Measurements from ENCODE around the gene PRTFDC1. TPM values are rescaled to one million over a fixed set of nuclear protein-coding genes. Genes with fewer than 3 reads are reported as not detected.
"Not testable (repeated sequence)": the region's sequence is repeated elsewhere in the genome, so short reads cannot be mapped to it uniquely, and the experiment has no call there.

Gene PRTFDC1
- total RNA-seq, 1 donor from 2014 or later = 0.29 TPM

GRCh38 chr10:24935504-24936292 lies 16.7 kb downstream of the PRTFDC1 start:
- DNase-seq (ENCODE audit: low read depth) = no peak

GRCh38 chr10:24931236-24931635 lies 21.2 kb downstream of the PRTFDC1 start:
- no peak for DNase-seq (ENCODE audit: low read depth)

GRCh38 chr10:24930427-24930826 lies 22.0 kb downstream of the PRTFDC1 start:
- DNase-seq (ENCODE audit: low read depth) = no peak

GRCh38 chr10:24929904-24930303 lies 22.5 kb downstream of the PRTFDC1 start:
- DNase-seq (ENCODE audit: low read depth) = no peak

- DNase-seq (ENCODE audit: low read depth) = peak; percentile 92
These were observed 23.3 kb downstream of the PRTFDC1 start for GRCh38 chr10:24929056-24929544.

- DNase-seq (ENCODE audit: low read depth) = no peak
These were observed 24.2 kb downstream of the PRTFDC1 start for GRCh38 chr10:24928163-24928562.

- no peak for DNase-seq (ENCODE audit: low read depth)
These were observed 25.8 kb downstream of the PRTFDC1 start for GRCh38 chr10:24926557-24926956.

GRCh38 chr10:24925799-24926198 lies 26.6 kb downstream of the PRTFDC1 start:
- no peak for DNase-seq (ENCODE audit: low read depth)

- not testable (repeated sequence) for DNase-seq (ENCODE audit: low read depth)
These were observed 27.9 kb downstream of the PRTFDC1 start for GRCh38 chr10:24924483-24924882.

- DNase-seq (ENCODE audit: low read depth) = not testable (repeated sequence)
These were observed 30.1 kb downstream of the PRTFDC1 start for GRCh38 chr10:24922222-24922868.

- DNase-seq (ENCODE audit: low read depth) = peak; percentile 78
These were observed 31.2 kb downstream of the PRTFDC1 start for GRCh38 chr10:24920907-24921881.

- not testable (repeated sequence) for DNase-seq (ENCODE audit: low read depth)
These were observed 32.2 kb downstream of the PRTFDC1 start for GRCh38 chr10:24920192-24920591.

- not testable (repeated sequence) for DNase-seq (ENCODE audit: low read depth)
These were observed 32.8 kb downstream of the PRTFDC1 start for GRCh38 chr10:24919629-24920028.

GRCh38 chr10:24917979-24918378 lies 34.4 kb downstream of the PRTFDC1 start:
- DNase-seq (ENCODE audit: low read depth) = no peak

- DNase-seq (ENCODE audit: low read depth) = no peak
These were observed 34.9 kb downstream of the PRTFDC1 start for GRCh38 chr10:24917493-24917892.

GRCh38 chr10:24916365-24916764 lies 36.0 kb downstream of the PRTFDC1 start:
- DNase-seq (ENCODE audit: low read depth) = no peak

- no peak for DNase-seq (ENCODE audit: low read depth)
These were observed 37.1 kb downstream of the PRTFDC1 start for GRCh38 chr10:24915304-24915703.

GRCh38 chr10:24914148-24914547 lies 38.3 kb downstream of the PRTFDC1 start:
- no peak for DNase-seq (ENCODE audit: low read depth)

GRCh38 chr10:24912215-24912614 lies 40.2 kb downstream of the PRTFDC1 start:
- peak; percentile 47 for DNase-seq (ENCODE audit: low read depth)

- no peak for DNase-seq (ENCODE audit: low read depth)
These were observed 41.4 kb downstream of the PRTFDC1 start for GRCh38 chr10:24911029-24911428.

GRCh38 chr10:24910574-24910973 lies 41.8 kb downstream of the PRTFDC1 start:
- no peak for DNase-seq (ENCODE audit: low read depth)

Data from myocyte (in vitro differentiated cells).